ENCODE measurements around the gene UGT1A4.

GRCh38 chr2:233810385-233810784, 91.8 kb downstream of the UGT1A4 start:
- TF ChIP-seq BRCA1 (IDR thresholded peaks at IDR 0.05; ENCODE audit: low read depth, low read length) (no peak), POLR2A (IDR thresholded peaks at IDR 0.05; ENCODE audit: control extremely low read depth in 1 of 2, low read depth in 2 of 2, low read length in 2 of 2) (no peak), CREB1 (IDR thresholded peaks at IDR 0.05) (no peak), TEAD4 (IDR thresholded peaks at IDR 0.05; ENCODE audit: low read depth, low read length) (no peak), SUZ12 (IDR thresholded peaks at IDR 0.05; ENCODE audit: low read length) (no peak), CHD1 (IDR thresholded peaks at IDR 0.05; ENCODE audit: low read depth, low read length) (no peak), ATF2 (IDR thresholded peaks at IDR 0.05; ENCODE audit: low read length) (no peak), YY1 (IDR thresholded peaks at IDR 0.05; ENCODE audit: low read depth, low read length) (no peak), CHD7 (IDR thresholded peaks at IDR 0.05; ENCODE audit: insufficient replicate concordance, low read length) (no peak), CEBPB (IDR thresholded peaks at IDR 0.05; ENCODE audit: low read depth, low read length) (no peak), USF2 (IDR thresholded peaks at IDR 0.05; ENCODE audit: low read length) (no peak)
- TF ChIP-seq, protein P1, sequence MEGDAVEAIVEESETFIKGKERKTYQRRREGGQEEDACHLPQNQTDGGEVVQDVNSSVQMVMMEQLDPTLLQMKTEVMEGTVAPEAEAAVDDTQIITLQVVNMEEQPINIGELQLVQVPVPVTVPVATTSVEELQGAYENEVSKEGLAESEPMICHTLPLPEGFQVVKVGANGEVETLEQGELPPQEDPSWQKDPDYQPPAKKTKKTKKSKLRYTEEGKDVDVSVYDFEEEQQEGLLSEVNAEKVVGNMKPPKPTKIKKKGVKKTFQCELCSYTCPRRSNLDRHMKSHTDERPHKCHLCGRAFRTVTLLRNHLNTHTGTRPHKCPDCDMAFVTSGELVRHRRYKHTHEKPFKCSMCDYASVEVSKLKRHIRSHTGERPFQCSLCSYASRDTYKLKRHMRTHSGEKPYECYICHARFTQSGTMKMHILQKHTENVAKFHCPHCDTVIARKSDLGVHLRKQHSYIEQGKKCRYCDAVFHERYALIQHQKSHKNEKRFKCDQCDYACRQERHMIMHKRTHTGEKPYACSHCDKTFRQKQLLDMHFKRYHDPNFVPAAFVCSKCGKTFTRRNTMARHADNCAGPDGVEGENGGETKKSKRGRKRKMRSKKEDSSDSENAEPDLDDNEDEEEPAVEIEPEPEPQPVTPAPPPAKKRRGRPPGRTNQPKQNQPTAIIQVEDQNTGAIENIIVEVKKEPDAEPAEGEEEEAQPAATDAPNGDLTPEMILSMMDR (IDR thresholded peaks at IDR 0.05; ENCODE audit: control extremely low read depth in 1 of 3, insufficient read depth in 1 of 3, low read depth in 1 of 3, low read length in 3 of 3) = no peak
